Amniotic epithelial cell (primary cell): ENCODE results near the gene FTH1.
"Not testable (repeated sequence)": the region's sequence is repeated elsewhere in the genome, so short reads cannot be mapped to it uniquely, and the experiment has no call there.

ENCODE experiments used
- DNase-seq: peaks from one replicate; pipeline ENCODE4 v3.0.0-alpha.2; 2010; ENCODE audit warnings: low read depth

The FTH1 gene

DNA sequence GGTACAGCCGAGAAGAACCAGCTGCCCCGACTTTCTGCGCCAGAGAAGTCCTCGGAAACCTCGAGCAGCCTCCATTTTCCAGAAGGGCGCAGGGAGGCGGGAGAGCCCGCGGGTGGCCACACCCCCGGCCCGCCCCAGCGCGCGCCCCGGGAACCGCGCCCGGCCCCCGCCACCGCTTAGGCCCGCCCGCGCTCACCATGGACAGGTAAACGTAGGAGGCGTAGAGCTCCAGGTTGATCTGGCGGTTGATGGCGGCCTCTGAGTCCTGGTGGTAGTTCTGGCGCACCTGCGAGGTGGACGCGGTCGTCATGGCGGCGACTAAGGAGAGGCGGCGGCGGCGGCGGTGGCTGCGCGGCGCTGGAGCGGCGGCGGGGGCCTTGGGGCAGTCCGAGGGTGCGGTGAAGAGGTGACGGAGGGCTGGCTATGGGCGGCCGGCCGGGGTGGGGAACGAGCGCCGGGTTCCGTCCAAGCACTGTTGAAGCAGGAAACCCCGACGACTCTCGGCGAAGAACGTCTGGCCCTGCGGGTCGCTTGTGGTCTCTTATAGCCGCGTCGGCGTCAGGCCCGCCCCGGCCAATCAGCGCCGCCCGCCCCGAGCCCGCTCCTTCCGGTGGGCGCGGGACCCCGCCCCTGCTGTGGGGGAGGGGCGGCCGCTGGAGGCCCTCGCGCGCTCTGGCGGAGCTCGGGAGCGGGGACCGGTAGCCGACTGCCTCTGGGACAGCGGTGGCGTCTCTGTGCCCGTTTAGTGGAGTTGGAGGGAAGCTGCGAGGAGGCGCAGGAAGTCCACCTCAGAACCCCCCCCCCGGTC lies at the start of gene FTH1:
TSS of gene FTH1 (minus strand) at position 519 of the 808 bp plus-strand sequence. CDS start at position 310, 209 bp downstream.
- DNase-seq, result peak; percentile 85

DNA sequence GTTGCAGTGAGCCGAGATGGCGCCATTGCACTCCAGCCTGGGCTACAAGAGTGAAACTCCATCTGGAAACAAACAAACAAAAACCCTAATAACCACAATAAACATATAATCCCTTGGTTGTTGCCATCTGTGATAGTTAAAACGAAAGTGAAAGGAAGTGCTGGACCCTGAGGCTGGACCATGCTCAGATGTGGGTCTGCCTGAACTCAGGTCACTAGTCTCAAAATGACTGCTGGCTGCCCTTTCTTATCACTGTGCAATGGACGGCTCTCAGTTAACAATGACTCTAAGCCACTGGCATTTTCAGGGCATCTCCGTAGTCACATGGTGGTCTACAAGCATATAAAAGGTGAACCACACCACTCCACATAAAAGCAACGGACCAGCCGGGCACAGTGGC lies 48.2 kb upstream of the FTH1 start:
- no peak for DNase-seq

DNA sequence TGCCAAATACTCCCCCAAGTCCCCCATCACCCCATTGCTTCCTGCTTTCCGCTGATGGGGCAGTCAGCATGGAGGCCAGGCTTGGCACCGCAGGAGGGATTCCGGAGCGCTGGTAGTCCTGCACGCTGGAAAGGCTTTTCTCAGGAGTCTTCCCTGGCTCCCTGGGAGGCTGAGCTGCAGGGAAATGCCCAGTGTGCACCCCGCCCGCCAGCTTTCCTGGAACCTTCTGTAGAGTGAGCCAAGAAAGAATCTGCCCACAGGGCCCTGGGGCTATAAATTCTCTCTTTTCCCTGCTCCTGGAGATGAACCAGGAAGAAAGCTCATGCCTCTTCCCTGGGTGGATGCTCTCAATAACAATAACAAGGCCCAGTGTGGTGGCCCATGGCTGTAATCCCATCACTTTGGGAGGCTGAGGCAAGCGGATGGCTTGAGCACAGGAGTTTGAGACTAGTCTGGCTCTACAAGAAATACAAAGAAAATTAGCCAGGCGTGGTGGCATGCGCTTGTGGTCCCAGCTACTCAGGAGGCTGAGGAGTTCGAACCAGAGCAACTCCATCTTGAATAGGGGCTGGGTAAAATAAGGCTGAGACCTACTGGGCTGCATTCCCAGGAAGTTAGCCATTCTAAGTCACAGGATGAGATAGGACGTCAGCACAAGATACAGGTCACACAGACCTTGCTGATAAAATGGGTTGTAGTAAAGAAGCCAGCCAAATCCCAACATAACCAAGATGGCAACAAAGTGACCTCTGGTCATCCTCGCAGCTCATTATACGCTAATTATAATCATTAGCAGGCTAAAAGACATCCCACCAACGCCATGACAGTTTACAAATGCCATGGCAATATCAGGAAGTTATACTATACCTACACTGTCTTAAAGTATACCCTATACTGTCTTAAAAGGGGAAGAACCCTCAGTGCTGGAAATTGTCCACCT lies 46.4 kb upstream of the FTH1 start:
- DNase-seq, result no peak

- no peak for DNase-seq
These were observed 45.5 kb upstream of the FTH1 start for GRCh38 chr11:62012832-62013461.

DNA sequence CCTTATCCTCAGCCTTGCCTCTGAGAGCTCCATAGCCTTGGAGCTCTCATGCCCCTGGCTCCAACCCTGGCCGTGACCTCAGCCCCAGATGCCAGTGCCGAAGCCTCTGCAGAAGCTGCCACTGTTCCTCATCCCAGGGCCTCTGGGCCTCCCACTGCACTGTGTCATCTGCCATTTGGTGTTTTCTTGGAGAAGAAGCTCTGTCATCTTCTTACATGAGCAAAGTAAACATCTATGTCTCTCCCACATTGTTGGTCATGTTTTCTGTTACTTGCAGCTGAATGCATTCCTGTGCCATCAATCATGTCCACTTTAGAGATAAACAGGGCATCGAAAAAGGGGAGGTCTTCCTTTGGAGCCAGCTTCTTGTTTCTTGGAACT lies 45.0 kb upstream of the FTH1 start:
- peak; percentile 80 for DNase-seq

GRCh38 chr11:62011881-62012280 lies 44.4 kb upstream of the FTH1 start:
- DNase-seq, result no peak

- no peak for DNase-seq
These were observed 43.6 kb upstream of the FTH1 start for GRCh38 chr11:62010935-62011528.

DNA sequence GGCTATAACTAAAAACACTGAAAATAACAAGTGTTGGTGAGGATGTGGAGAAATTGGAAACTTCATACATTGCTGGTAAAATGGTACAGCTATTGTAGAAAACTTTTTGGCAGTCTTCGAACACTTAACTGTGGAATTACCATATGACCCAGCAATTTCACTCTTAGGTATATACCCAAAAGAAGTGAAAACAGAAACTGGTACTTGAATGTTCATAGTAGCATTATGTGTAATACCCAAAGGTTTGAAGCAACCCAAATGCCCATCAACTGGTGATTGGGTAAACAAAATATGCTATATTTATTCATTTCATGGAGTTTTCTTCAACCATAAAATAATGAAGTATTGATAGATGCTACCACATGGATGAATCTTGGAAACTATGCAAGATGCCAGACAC lies 40.8 kb upstream of the FTH1 start:
- DNase-seq, result no peak

GRCh38 chr11:62004473-62004872 lies 37.0 kb upstream of the FTH1 start:
- peak; percentile 69 for DNase-seq

DNA sequence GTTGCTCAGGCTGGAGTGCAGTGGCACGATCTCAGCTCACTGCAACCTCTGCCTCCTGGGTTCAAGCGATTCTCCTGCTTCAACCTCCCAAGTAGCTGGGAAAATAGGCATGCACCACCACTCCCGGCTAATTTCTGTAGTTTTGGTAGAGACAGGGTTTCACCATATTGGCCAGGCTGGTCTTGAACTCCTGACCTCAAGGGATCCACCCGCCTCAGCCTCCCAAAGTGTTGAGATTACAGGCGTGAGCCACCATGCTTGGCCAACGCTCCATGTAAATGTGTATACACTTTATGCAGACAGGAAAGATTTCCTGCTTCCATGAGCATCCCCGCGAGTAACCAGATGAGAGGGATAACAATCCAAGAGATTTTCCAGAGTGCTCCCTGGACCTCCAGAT lies 34.8 kb upstream of the FTH1 start:
- DNase-seq, result not testable (repeated sequence)

DNA sequence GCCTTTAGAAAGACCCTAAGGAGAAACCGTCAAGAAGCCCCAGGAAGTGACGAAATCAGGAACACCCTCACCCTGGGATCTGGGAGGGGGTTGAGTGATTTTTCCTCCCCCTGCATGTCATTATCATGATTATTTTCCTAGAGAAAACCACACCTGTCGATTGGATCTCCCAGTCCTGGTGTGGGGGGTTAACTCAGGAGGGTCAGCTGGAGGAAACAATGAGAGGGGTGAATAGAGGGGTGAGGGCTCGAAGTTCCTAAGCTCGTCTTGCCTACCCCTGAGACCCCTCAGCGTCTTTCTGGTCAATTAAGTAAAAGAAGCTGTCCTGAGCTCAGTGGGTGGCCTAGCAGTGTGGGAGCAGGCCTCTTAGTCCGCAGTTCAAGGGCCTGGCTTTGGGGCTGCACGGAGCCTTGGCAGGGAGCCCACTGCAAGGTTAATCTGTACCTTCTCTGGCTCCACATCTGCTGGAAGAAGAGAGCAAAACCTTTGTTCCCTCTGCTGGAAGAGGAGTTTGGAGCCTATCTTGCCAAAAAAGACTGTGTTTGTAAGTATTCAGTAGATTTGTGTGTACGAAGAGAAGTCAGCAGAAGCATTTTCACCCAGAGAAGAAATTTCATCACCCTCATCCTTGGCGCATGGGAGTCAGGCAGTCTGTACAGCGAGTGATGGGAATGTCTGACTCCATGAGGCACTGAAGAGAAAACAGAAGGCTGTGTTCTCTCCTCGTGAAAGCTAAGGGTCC lies 34.2 kb upstream of the FTH1 start:
- DNase-seq, result peak; percentile 67

DNA sequence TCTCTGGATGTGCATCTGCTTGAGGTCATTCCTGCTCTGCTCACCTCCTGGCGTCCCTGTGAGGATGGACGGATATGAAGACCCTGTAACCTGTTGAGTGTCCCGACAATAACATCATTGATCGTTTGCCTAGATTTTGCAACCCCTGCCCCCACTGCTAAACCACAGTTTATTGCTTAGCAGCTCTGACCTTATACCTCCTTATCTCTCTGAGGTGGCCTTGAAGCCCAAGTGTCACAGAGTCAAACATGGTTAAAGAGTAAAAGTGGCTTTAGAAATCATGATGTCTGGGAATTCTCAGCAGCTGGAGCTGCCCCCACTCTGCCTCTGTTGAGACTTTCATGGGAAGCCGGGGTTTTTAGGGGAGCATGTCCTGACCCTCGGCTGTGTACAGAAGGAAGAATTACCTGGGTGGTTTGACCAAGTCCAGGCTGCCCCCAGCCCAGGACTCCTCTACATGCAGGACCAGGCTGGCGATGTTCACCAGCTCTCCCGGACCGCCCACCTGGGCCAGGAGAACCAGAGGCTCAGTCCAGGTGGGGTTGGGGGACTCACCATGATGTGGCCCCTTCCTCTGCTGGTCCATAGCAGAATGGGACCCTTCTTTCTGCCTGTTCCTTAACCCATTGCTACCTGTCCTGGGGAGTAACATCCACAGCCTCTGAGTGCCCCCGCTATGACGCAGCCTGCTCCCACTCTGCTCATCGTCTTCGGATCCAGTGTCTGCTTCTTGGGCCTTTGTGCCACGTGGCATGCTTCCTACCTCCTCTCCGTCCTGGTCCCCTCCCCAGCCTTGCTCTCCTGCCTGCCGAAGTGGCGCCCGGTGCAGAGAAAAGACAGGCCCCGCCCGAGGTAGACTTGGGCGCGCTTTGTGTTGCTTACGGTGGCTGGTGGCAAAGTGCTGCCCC lies 33.4 kb upstream of the FTH1 start:
- no peak for DNase-seq

DNA sequence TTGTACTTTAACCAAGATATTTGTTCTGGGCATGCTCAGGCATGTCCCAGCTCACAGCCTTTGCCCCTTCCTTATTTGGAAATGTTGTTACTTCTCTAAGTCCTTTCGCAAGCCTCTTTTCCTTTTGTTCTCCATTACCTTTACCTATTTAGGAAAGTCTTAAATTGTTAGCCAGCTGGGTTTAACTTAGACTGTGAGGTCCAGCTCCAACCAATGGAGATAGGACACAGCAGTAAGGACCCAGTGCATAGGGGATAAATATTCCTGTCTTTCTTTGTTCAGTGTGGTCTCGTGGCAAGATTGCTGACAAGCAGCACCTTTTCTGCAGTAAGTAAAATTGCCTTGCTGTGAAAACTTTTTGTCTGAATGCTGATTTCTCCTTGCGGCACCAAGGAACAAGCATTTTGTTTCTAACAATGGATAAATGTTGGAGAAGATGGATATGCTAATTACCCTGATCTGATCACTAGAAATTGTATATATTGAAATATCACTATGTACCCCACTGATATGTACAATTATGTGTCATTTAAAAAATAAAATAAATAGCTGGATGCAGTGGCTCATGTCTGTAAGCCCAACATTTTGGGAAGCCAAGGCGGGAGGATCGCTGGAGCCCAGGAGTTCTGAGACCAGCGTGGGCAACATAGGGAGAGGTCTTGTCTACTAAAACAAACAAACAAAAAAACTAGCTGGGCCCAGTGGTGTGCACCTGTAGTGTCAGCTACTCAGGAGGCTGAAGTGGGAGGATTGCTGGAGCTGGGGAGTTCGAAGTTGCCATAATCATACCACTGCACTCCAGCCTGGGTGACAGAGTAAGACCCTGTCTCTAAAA lies 31.9 kb upstream of the FTH1 start:
- peak; percentile 34 for DNase-seq

DNA sequence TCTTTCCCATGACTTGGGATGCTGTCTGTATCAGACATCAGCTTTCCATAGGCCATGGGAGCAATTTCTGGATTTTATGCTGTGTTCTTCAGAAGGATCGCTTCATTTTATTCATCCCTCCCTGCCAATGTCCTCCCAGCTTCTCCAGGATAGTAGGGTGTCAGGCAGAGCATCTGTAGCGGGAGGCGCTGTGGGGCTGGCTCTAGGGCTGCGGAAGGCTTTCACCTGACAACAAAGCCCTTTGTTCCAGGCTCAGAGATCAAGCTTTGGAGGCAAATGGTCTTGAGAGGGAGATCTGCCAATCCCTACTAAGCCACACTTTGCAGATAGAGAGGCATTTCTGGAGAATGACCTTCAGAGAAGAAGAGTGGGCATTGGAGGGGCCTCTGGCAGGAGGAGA lies 29.5 kb upstream of the FTH1 start:
- no peak for DNase-seq

- DNase-seq, result no peak
These were observed 27.5 kb upstream of the FTH1 start for GRCh38 chr11:61994981-61995380.

DNA sequence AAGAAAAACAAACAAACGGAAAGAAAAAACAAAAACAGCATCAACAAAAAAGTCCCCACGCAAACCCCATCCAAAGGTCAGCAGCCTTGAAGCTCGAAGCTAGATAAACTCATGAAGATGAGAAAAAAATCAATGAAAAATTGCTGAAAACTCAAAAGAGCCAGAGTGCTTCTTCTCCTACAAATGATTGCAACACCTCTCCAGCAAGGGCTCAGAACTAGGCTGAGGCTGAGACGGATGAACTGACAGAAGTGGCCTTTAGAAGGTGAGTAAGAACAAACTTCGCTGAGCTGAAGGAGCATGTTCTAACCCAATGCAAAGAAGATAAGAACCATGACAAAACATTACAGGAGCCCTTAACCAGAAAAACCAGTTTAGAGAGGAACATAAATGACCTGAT lies 18.4 kb upstream of the FTH1 start:
- peak; percentile 71 for DNase-seq

GRCh38 chr11:61983419-61983818 lies 16.0 kb upstream of the FTH1 start:
- no peak for DNase-seq

DNA sequence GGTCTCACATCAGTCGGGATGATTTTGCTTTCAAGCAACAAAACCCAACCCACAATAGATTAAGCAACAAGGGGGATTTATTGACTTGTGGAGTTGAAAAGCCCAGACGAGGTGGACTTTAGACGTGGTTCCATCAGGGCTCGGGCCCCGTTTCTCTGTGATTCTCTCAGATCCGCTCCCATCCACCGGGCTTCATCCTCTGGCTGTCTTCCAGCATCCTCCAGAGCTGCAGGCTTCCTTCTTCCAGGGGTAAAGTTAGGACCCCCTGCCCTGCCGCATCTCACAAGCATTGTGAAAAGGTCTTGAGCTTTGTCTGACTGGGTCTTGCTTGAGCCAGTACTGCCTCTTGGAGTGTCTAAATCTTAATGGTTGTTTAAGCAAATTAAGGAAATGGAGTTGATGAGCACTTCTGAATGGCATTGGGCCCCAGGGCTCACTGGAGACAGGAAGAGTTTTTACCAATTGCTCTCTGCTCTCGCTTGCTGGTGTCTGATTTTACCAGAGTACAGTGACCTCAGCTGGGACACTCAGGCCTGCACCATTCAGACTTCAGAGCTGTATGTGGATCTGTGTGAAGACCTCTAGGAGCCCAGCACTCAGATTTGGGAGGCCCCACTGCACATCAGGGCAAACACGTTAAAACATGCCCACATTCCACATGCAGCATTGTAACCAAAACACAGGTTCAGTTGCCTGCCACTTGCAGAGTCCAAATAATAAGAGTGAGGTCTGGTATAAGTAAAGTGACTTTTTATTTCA lies 13.5 kb upstream of the FTH1 start:
- no peak for DNase-seq
